GM21528 (cell line): ENCODE measurements around the gene SNED1.

Experiments used
- ATAC-seq: cut with Tn5 transposase; IDR thresholded peaks from one replicate; pipeline ENCODE4 v1.9.1; 2021; ENCODE audit warnings: mild to moderate bottlenecking, moderate library complexity; ENCODE audit not compliant: unreplicated experiment, low FRiP score

Gene SNED1

GRCh38 chr2:241003830-241004564, 5.6 kb downstream of the SNED1 start:
- no peak for ATAC-seq

- no peak for ATAC-seq
These were observed 7.2 kb downstream of the SNED1 start for GRCh38 chr2:241005569-241005968.

- no peak for ATAC-seq
These were observed 8.0 kb downstream of the SNED1 start for GRCh38 chr2:241006412-241006811.

- no peak for ATAC-seq
These were observed 8.7 kb downstream of the SNED1 start for GRCh38 chr2:241007111-241007510.

GRCh38 chr2:241007880-241008710, 9.7 kb downstream of the SNED1 start:
- no peak for ATAC-seq

- no peak for ATAC-seq
These were observed 10.3 kb downstream of the SNED1 start for GRCh38 chr2:241008711-241009121.

- no peak for ATAC-seq
These were observed 10.8 kb downstream of the SNED1 start for GRCh38 chr2:241009191-241009590.

GRCh38 chr2:241009601-241010530, 11.4 kb downstream of the SNED1 start:
- ATAC-seq = no peak

GRCh38 chr2:241010531-241011295, 12.3 kb downstream of the SNED1 start:
- ATAC-seq = no peak

GRCh38 chr2:241011296-241011600, 12.8 kb downstream of the SNED1 start:
- no peak for ATAC-seq

GRCh38 chr2:241011751-241012510, 13.5 kb downstream of the SNED1 start:
- ATAC-seq = no peak

- ATAC-seq = no peak
These were observed 15.8 kb downstream of the SNED1 start for GRCh38 chr2:241014224-241014623.

GRCh38 chr2:241014764-241015163, 16.3 kb downstream of the SNED1 start:
- ATAC-seq = no peak

GRCh38 chr2:241015439-241015838, 17.0 kb downstream of the SNED1 start:
- ATAC-seq = no peak

- ATAC-seq = no peak
These were observed 19.0 kb downstream of the SNED1 start for GRCh38 chr2:241017228-241017940.

- ATAC-seq = no peak
These were observed 19.9 kb downstream of the SNED1 start for GRCh38 chr2:241018051-241018891.

- ATAC-seq = no peak
These were observed 21.2 kb downstream of the SNED1 start for GRCh38 chr2:241019441-241020139.
